GM21423 (cell line): ENCODE results near the gene SMC1A.
"Not testable (repeated sequence)": the region's sequence is repeated elsewhere in the genome, so short reads cannot be mapped to it uniquely, and the experiment has no call there.

Experiments
- ATAC-seq: cut with Tn5 transposase; IDR thresholded peaks from one replicate; pipeline ENCODE4 v1.9.1; 2021; ENCODE audit warnings: mild to moderate bottlenecking, moderate library complexity; ENCODE audit not compliant: unreplicated experiment

The SMC1A gene

GRCh38 chrX:53422086-53422860 is at the start of gene SMC1A:
Gene SMC1A (minus strand): TSS chrX:53422654. CDS start chrX:53422600, 54 bp downstream.
- peak; percentile 91 for ATAC-seq

GRCh38 chrX:53471346-53471745 is 48.9 kb upstream of the SMC1A start:
- no peak for ATAC-seq

GRCh38 chrX:53468659-53469058 is 46.2 kb upstream of the SMC1A start:
- ATAC-seq, result not testable (repeated sequence)

GRCh38 chrX:53458082-53458481 is 35.6 kb upstream of the SMC1A start:
- no peak for ATAC-seq

GRCh38 chrX:53456254-53456653 is 33.8 kb upstream of the SMC1A start:
- no peak for ATAC-seq

GRCh38 chrX:53452812-53453211 is 30.4 kb upstream of the SMC1A start:
- no peak for ATAC-seq

GRCh38 chrX:53449632-53450031 is 27.2 kb upstream of the SMC1A start:
- ATAC-seq, result no peak

- ATAC-seq, result no peak
These were observed 25.0 kb upstream of the SMC1A start for GRCh38 chrX:53447441-53447840.

- ATAC-seq, result no peak
These were observed 23.5 kb upstream of the SMC1A start for GRCh38 chrX:53445977-53446376.

- ATAC-seq, result no peak
These were observed 19.8 kb upstream of the SMC1A start for GRCh38 chrX:53442322-53442631.

GRCh38 chrX:53441531-53442321 is 19.3 kb upstream of the SMC1A start:
- peak; percentile 75 for ATAC-seq

- no peak for ATAC-seq
These were observed 18.4 kb upstream of the SMC1A start for GRCh38 chrX:53440621-53441517.

- ATAC-seq, result no peak
These were observed 17.6 kb upstream of the SMC1A start for GRCh38 chrX:53440101-53440500.

- no peak for ATAC-seq
These were observed 16.4 kb upstream of the SMC1A start for GRCh38 chrX:53438832-53439230.

- ATAC-seq, result no peak
These were observed 15.8 kb upstream of the SMC1A start for GRCh38 chrX:53438174-53438831.

- no peak for ATAC-seq
These were observed 14.8 kb upstream of the SMC1A start for GRCh38 chrX:53437206-53437605.

- peak; percentile 61 for ATAC-seq
These were observed 13.5 kb upstream of the SMC1A start for GRCh38 chrX:53435997-53436396.

GRCh38 chrX:53433651-53434639 is 11.5 kb upstream of the SMC1A start, which contains the start of gene HSD17B10:
Gene HSD17B10 (minus strand): TSS chrX:53434370. CDS start chrX:53434345, 25 bp downstream.
- peak; percentile 97 for ATAC-seq

GRCh38 chrX:53430231-53430630 is 7.8 kb upstream of the SMC1A start:
- ATAC-seq, result no peak
